ENCODE measurements around the gene PRKRA.
A peak's percentile ranks its signal among the peaks of the same experiment; 100 is the strongest.
"Not testable (repeated sequence)": the region's sequence is repeated elsewhere in the genome, so short reads cannot be mapped to it uniquely, and the experiment has no call there.

The PRKRA gene

GRCh38 chr2:178413472-178414265 lies 37.3 kb downstream of the PRKRA start:
- peak; percentile 50 for DNase-seq

DNA sequence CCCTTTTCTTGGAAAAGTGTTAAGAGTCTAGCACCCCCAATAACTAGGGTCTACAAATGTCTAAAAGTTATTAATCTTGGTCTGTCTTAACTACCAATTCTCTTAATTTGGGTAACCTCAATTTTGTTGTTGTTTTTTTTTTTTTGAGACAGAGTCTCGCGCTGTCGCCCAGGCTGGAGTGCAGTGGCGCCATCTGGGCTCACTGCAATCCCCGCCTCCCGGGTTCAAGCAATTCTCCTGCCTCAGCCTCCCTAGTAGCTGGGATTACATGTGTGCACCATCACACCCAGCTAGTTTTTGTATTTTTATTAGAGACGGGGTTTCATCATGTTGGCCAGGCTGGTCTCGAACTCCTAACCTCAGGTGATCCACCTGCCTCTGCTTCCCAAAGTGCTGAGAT lies 38.5 kb downstream of the PRKRA start:
- DNase-seq: not testable (repeated sequence)

- DNase-seq: no peak
Observed at GRCh38 chr2:178412047-178412446, 38.9 kb downstream of the PRKRA start.

GRCh38 chr2:178409261-178409660 lies 41.7 kb downstream of the PRKRA start:
- DNase-seq: no peak

- DNase-seq: no peak
Observed at GRCh38 chr2:178404368-178404767, 46.6 kb downstream of the PRKRA start.

DNA sequence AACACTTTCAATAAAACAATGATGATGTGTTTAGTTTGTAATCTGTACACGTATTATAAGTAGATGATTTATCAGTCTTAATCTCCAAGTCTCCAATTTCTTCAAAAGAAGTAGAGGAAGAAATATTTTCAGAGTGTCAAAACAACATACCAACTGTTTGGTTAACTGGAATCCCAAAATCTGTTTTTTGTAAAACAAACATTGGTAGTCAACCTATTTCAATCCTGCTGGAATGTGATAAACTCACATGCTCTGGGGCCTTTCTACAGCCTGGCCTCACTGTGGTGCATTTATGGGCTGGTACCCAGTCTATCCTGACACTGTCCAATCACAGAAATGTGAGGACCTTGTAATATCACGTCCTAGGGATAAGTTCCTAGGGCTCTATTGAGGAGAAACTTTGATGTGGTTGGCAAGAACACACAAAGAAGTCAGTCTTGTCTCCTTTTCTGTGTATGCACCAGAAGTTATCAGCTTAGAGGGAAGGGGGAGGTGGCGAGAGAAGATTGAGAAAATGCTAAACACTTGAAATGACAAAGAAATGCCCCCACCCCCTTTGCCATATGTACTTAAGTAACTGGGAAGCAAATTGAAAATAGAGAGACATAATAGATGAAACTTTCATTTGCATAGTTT lies 47.2 kb downstream of the PRKRA start:
- DNase-seq: no peak

DNA sequence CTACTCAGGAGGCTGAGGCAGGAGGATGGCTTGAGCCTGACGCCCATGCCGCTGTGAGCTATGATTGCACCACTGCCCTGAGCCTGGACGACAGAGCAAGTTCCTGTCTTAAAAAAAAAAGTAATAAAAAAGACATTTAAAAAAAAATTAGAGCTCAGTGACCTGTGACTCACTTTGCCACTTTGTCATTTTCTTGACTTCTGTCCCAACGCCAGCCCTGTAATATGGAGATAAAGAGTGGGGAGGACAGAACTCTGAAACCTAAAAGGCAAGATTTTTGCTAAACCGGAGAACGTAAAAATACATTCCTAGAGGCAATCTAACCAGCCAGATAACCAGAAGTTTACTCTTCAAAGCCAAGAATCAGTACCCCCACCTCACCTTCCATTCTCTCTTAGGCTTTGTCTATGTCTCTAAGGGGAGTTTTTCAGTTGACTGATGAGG lies 49.0 kb downstream of the PRKRA start:
- DNase-seq: no peak

DNA sequence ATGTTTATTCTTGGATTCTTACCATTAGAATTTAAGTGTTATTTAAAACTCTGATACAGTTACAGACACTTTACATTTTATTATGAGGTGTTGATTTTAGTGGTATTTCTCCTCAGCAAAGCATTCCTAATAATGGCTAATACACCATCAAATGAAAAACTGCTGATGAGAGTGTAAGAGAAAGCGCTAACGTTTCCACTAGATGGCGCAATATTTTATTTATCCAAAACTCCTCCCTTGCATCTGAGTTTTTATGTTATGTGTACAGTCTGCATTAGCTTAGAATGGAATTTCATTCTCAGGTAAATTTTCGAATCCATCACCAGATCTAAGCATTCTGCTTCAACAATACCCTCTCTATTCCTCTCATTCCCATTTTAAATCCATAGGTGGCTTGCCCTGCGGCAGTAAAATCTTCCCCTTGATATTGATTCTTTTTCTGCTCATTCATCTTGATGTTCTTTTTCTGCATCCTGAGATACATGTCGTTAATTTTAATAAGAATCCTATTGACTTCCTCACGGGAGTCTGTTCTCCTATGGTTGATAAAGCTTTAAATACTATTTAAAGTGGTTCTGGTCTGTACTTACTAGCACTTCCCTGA lies 53.9 kb downstream of the PRKRA start:
- DNase-seq: no peak

DNA sequence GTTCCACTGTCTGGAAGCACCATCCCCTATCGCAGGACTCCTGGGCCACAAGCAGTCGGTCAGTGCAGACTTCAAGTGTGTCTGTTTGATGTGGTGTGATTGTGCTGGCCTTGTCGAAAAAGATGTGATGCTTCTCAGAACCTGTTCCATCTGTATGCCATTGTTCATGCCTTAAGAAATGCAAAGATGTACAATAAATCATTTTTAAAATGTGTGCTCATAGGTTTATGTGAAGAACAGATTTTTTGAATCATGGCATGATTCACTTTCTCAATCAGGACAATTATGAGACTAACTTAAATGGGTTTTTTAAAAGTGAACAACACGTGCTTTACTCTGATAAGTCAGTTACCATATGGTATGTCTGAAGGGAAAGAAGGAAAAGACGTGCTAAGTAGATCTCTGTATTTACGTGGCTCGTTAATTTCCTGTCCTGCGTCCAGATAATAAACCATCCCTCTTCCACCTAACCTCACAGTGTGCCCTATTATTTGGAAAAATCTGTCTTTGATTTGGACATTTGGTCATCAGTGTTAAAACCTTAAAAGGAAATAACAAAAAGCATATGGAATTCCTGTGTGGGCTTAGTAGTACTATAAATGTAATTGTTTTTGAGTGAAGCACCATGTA lies 54.9 kb downstream of the PRKRA start:
- DNase-seq: no peak

GRCh38 chr2:178395295-178395694 lies 55.7 kb downstream of the PRKRA start:
- no peak for DNase-seq

DNA sequence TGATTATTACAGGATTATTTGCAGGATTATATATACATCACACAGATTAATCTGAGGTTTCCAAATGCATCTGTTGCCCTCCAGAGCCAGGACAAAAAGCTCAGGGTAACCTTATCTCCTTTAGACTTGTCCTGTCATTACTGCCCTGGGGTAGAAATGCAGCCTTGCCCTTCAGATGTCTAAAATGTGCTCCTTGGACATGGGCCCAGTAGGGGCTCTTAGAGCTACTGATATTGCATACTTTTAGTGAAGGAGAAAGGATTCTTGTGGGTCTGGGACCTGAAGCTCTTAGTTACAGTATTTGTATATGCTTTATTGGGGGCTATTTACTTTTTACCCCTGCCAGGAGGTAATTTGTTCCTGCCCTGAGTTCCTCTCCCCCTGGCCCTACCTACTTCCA lies 56.1 kb downstream of the PRKRA start:
- no peak for DNase-seq

DNA sequence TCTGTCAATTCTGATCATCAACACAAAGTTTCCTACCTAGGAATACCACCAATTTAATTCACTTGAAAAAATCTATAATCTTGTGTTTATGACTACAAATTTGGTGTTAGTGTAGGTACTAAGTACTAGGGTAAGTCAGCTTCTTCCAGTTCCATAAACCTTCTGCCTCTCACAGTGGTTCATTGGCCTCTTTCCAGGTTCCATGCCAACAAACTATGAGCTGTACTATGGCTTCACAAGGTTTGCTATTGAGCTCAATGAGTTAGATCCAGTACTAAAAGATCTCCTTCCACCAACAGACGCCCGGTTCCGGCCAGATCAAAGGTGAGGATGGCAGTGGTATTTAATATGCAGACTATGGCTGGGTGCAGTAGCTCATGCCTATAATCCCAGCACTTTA lies 58.8 kb downstream of the PRKRA start:
- DNase-seq: no peak

DNA sequence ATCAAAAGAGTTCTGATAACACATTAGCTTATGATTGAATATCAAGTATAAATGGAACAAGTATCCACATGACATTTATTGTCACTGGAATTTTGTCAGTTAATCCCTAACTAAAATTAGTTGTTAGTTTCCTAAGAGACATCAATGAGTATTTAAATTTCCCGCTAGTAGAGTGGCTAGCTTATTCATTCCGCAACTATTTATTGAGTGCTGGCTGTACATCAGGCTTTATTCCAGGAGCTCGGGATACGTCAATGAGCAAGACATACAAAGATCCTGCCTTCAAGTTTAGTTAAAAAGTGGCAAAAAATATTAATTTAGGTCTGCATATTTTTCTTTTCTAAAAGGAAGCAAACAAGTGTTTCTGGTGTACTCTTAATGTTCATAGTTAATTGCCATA lies 59.3 kb downstream of the PRKRA start:
- DNase-seq: no peak

- DNase-seq: no peak
Observed at GRCh38 chr2:178388287-178388686, 62.7 kb downstream of the PRKRA start.

GRCh38 chr2:178386986-178387597 lies 63.9 kb downstream of the PRKRA start:
- DNase-seq: no peak

GRCh38 chr2:178385595-178386148 lies 65.3 kb downstream of the PRKRA start:
- no peak for DNase-seq

- no peak for DNase-seq
Observed at GRCh38 chr2:178383718-178384117, 67.3 kb downstream of the PRKRA start.

Measured in NCI-H1436 treated with DMSO at 0.1 percent for 48 hours (cell line).